ENCODE measurements around the gene SCN4A.
"Not testable (repeated sequence)": the region's sequence is repeated elsewhere in the genome, so short reads cannot be mapped to it uniquely, and the experiment has no call there.

The SCN4A gene

DNA sequence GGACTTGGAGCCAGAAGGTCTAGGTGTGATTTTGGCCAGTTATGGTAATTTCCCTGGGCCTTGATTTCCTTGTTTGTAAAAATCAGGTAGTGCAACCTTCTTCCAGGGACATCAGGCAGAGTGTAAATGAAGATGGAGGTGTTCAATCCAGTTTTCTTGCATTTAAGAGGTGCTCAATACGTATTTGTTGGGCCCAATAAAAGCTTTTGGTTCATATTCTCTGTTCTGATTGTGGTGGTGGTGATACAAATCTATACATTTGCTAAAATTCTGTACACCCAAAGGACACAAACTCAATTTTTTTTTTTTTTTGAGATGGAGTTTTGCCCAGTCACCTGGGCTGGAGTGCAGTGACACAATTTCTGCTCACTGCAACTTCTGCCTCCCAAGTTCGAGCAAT, 46.6 kb downstream of the SCN4A start:
- no peak overlapping the region for H3K4me3 ChIP-seq (ENCODE audit: low read depth, low read length)
- no peaks in the 10 kb centered on the region for H3K27me3 ChIP-seq (ENCODE audit: control insufficient read depth, insufficient read depth, low read length)
- H3K9me3 ChIP-seq (ENCODE audit: control insufficient read depth, insufficient read depth, low read length) = no peaks in the 10 kb centered on the region
- no peak overlapping the region for H3K9ac ChIP-seq (ENCODE audit: low read depth, low read length)
- no peaks in the 10 kb centered on the region for H3K36me3 ChIP-seq (ENCODE audit: control insufficient read depth, insufficient read depth, low read length)
- H3K4me1 ChIP-seq (ENCODE audit: control insufficient read depth, insufficient read depth, low read length) = peaks cover 3% of the 10 kb centered on the region

DNA sequence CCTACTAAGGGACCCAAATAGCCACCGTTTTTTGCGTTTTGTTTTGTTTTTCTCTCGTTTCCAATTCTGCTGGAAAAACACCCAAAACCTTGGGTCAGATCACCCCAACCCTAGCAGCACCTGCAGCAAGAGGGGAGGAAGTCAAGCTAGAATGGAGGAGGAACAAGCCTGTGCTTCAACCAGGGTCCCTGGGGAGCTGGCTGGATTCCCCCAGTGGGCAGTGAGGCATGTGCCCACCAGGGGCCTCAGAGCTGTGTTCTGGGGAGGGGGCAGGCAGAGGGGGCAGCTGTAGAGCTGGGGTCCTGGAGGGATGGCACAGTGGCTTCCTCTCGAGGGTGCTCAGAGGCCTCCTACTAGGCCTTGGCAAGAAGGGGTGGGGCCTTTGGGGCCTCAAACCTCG, 47.1 kb downstream of the SCN4A start:
- Histone ChIP-seq H3K9ac (ENCODE audit: low read depth, low read length) (no peak overlapping the region), H3K4me3 (ENCODE audit: low read depth, low read length) (no peak overlapping the region), H3K27me3 (ENCODE audit: control insufficient read depth, insufficient read depth, low read length) (no peaks in the 10 kb centered on the region), H3K9me3 (ENCODE audit: control insufficient read depth, insufficient read depth, low read length) (no peaks in the 10 kb centered on the region), H3K4me1 (ENCODE audit: control insufficient read depth, insufficient read depth, low read length) (peaks cover under 1% of the 10 kb centered on the region), H3K36me3 (ENCODE audit: control insufficient read depth, insufficient read depth, low read length) (no peaks in the 10 kb centered on the region)

DNA sequence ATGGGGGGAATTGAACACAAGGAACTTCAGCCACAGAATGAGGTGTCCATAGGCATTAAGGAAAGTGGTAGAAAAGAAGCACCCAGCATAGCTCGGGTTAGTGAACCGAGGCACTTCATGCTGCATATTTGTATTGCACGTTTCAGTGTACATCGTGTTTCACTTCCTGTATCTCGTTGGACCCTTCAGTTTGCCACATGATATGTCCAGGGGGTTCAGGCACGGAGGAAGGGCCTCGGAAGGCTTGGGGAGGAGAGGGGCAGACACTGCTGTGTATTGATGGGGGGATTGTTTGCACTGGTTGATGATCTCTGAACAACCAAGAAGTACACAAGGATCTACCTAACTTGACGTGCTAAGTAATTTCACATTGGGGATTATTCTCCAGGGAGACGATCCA, 50.3 kb downstream of the SCN4A start:
- not testable (repeated sequence) for H3K9me3 ChIP-seq (ENCODE audit: control insufficient read depth, insufficient read depth, low read length); H3K9ac ChIP-seq (ENCODE audit: low read depth, low read length); H3K4me1 ChIP-seq (ENCODE audit: control insufficient read depth, insufficient read depth, low read length); H3K36me3 ChIP-seq (ENCODE audit: control insufficient read depth, insufficient read depth, low read length); H3K4me3 ChIP-seq (ENCODE audit: low read depth, low read length); H3K27me3 ChIP-seq (ENCODE audit: control insufficient read depth, insufficient read depth, low read length)

DNA sequence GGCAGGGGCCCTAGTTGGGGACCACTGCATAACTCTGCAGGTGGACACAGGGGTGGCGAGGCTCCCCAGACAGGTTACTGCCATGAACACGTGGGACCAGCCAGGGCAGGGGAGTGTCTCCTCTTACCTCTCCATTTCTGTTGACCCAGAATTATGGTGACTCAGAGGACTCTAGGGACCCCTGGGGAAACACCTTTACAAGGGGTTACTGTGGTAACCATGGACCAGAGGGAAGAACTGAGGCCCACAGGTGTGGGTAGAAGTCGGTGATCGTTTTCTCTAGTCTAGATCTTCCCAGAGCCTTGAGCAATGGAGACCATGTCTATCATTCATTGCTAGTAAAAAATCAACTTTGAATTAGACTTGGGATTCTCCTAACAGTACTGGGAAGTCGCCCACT, 51.9 kb downstream of the SCN4A start:
- not testable (repeated sequence) for H3K36me3 ChIP-seq (ENCODE audit: control insufficient read depth, insufficient read depth, low read length); H3K9ac ChIP-seq (ENCODE audit: low read depth, low read length); H3K9me3 ChIP-seq (ENCODE audit: control insufficient read depth, insufficient read depth, low read length); H3K4me1 ChIP-seq (ENCODE audit: control insufficient read depth, insufficient read depth, low read length); H3K4me3 ChIP-seq (ENCODE audit: low read depth, low read length)
- H3K27me3 ChIP-seq (ENCODE audit: control insufficient read depth, insufficient read depth, low read length) = peaks cover 13% of the 10 kb centered on the region

GRCh38 chr17:63920050-63920449, 52.7 kb downstream of the SCN4A start:
- H3K4me1 ChIP-seq (ENCODE audit: control insufficient read depth, insufficient read depth, low read length) = not testable (repeated sequence)

DNA sequence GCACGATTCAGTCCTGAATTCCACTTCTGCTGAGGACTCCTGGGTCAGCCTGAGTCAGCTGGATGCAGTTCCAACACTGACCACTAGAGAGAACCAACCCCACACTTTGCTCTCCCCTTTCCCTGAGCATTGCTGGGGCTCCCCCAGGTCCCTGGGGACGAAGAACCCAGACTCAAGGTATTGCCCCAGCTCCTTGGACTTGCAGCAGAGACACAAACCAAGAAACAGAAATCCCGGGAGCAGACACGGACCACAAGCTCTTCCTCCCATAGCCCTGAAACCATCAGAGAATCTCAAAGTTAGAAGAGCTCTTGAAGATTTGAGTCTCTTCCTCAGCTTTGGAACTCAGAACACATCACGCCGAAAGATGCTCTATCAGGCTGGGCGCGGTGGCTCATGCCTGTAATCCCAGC, 53.4 kb downstream of the SCN4A start:
- Histone ChIP-seq H3K9ac (ENCODE audit: low read depth, low read length) (no peak overlapping the region), H3K4me1 (ENCODE audit: control insufficient read depth, insufficient read depth, low read length) (no peaks in the 10 kb centered on the region), H3K4me3 (ENCODE audit: low read depth, low read length) (no peak overlapping the region), H3K27me3 (ENCODE audit: control insufficient read depth, insufficient read depth, low read length) (peaks cover 13% of the 10 kb centered on the region), H3K36me3 (ENCODE audit: control insufficient read depth, insufficient read depth, low read length) (peaks cover 2% of the 10 kb centered on the region), H3K9me3 (ENCODE audit: control insufficient read depth, insufficient read depth, low read length) (no peaks in the 10 kb centered on the region)

More at GRCh38 chr17:63920050-63920449, 52.7 kb downstream of the SCN4A start:
- H3K9me3 ChIP-seq (ENCODE audit: control insufficient read depth, insufficient read depth, low read length); H3K9ac ChIP-seq (ENCODE audit: low read depth, low read length); H3K36me3 ChIP-seq (ENCODE audit: control insufficient read depth, insufficient read depth, low read length); H3K4me3 ChIP-seq (ENCODE audit: low read depth, low read length): not testable (repeated sequence)
- peaks cover 13% of the 10 kb centered on the region for H3K27me3 ChIP-seq (ENCODE audit: control insufficient read depth, insufficient read depth, low read length)

DNA sequence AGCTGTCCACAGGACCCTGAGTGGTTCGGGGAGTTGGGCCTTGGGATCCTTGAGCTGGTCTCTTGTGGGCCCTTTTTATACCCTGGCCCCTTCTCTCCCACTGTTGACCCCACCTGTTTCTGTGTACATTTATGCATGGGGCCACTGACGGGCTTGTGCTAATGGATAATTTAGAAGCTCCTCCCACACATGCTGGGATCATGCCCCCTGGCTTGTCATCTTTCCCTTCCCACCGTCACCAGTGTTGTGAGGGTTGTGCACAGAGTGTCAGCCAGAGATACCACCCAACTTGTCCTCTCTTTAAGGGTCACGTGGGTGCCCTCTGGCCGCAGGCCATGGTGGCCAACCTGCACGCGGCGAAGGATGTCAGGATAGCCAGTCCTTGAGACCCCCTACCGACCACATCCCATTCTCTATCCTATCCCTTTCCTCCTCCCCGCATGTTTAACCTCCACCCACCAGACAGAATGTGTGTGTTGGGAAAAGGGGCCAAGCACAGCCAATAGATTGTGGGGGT, 53.9 kb downstream of the SCN4A start, which contains the start of gene GH1:
GH1 (minus strand) TSS at position 51 of the 517 bp plus-strand sequence. CDS start 63 bp downstream, outside the sequence.
- H3K4me1 ChIP-seq (ENCODE audit: control insufficient read depth, insufficient read depth, low read length); H3K9me3 ChIP-seq (ENCODE audit: control insufficient read depth, insufficient read depth, low read length); H3K9ac ChIP-seq (ENCODE audit: low read depth, low read length); H3K36me3 ChIP-seq (ENCODE audit: control insufficient read depth, insufficient read depth, low read length): not testable (repeated sequence)
- H3K27me3 ChIP-seq (ENCODE audit: control insufficient read depth, insufficient read depth, low read length) = peaks cover 13% of the 10 kb centered on the region
- H3K4me3 ChIP-seq (ENCODE audit: low read depth, low read length) = peak within 1 kb of the TSS; percentile 27

DNA sequence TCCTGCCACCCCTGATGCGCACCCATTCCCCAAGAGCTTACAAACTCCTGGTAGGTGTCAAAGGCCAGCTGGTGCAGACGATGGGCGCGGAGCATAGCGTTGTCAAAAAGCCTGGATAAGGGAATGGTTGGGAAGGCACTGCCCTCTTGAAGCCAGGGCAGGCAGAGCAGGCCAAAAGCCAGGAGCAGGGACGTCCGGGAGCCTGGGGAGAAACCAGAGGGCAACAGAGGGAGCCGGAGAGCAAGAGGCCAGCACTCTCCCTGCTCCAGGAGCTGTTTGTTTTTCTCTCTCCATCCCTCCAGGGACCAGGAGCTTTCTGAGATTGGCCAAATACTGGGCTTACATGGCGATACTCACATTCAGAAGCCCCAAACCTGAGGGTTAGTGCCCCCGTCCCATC, 54.4 kb downstream of the SCN4A start:
- H3K36me3 ChIP-seq (ENCODE audit: control insufficient read depth, insufficient read depth, low read length) = peaks cover 2% of the 10 kb centered on the region
- no peaks in the 10 kb centered on the region for H3K9me3 ChIP-seq (ENCODE audit: control insufficient read depth, insufficient read depth, low read length)
- H3K4me3 ChIP-seq (ENCODE audit: low read depth, low read length) = peak overlapping the region; percentile 27
- peaks cover 13% of the 10 kb centered on the region for H3K27me3 ChIP-seq (ENCODE audit: control insufficient read depth, insufficient read depth, low read length)
- H3K9ac ChIP-seq (ENCODE audit: low read depth, low read length) = no peak overlapping the region
- no peaks in the 10 kb centered on the region for H3K4me1 ChIP-seq (ENCODE audit: control insufficient read depth, insufficient read depth, low read length)

DNA sequence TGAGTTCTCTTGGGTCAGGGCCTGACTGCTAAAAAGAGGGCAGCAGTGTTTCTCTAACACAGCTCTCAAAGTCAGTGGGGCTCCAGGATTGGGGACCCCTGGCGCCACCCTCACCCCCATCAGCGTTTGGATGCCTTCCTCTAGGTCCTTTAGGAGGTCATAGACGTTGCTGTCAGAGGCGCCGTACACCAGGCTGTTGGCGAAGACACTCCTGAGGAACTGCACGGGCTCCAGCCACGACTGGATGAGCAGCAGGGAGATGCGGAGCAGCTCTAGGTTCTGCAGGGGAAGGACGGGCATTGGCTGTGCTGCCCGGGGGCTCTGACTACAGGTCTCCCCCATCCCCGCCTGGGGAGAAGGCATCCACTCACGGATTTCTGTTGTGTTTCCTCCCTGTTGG, 55.1 kb downstream of the SCN4A start:
- Histone ChIP-seq H3K9ac (ENCODE audit: low read depth, low read length) (no peak overlapping the region), H3K27me3 (ENCODE audit: control insufficient read depth, insufficient read depth, low read length) (peaks cover 13% of the 10 kb centered on the region), H3K4me1 (ENCODE audit: control insufficient read depth, insufficient read depth, low read length) (no peaks in the 10 kb centered on the region), H3K4me3 (ENCODE audit: low read depth, low read length) (peak overlapping the region; percentile 27), H3K9me3 (ENCODE audit: control insufficient read depth, insufficient read depth, low read length) (no peaks in the 10 kb centered on the region), H3K36me3 (ENCODE audit: control insufficient read depth, insufficient read depth, low read length) (peaks cover 2% of the 10 kb centered on the region)

- not testable (repeated sequence) for H3K9ac ChIP-seq (ENCODE audit: low read depth, low read length); H3K4me1 ChIP-seq (ENCODE audit: control insufficient read depth, insufficient read depth, low read length); H3K4me3 ChIP-seq (ENCODE audit: low read depth, low read length); H3K36me3 ChIP-seq (ENCODE audit: control insufficient read depth, insufficient read depth, low read length); H3K9me3 ChIP-seq (ENCODE audit: control insufficient read depth, insufficient read depth, low read length)
- peaks cover 13% of the 10 kb centered on the region for H3K27me3 ChIP-seq (ENCODE audit: control insufficient read depth, insufficient read depth, low read length)
Measured at GRCh38 chr17:63917206-63917605, 55.5 kb downstream of the SCN4A start.

DNA sequence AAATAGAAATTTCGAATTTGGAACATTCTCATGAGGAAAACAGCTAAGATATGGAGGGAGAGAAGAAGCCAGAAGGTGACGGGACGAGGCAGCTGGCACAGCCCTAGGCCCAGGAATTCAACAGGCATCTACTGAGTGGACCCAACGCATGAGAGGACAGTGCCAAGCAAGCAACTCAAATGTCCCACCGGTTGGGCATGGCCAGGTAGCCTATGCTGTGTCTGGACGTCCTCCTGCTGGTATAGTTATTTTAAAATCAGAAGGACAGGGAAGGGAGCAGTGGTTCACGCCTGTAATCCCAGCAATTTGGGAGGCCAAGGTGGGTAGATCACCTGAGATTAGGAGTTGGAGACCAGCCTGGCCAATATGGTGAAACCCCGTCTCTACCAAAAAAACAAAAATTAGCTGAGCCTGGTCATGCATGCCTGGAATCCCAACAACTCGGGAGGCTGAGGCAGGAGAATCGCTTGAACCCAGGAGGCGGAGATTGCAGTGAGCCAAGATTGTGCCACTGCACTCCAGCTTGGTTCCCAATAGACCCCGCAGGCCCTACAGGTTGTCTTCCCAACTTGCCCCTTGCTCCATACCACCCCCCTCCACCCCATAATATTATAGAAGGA, 56.0 kb downstream of the SCN4A start:
- Histone ChIP-seq H3K27me3 (ENCODE audit: control insufficient read depth, insufficient read depth, low read length) (peaks cover 13% of the 10 kb centered on the region), H3K36me3 (ENCODE audit: control insufficient read depth, insufficient read depth, low read length) (peaks cover 2% of the 10 kb centered on the region), H3K4me3 (ENCODE audit: low read depth, low read length) (no peak overlapping the region), H3K9me3 (ENCODE audit: control insufficient read depth, insufficient read depth, low read length) (no peaks in the 10 kb centered on the region), H3K9ac (ENCODE audit: low read depth, low read length) (no peak overlapping the region), H3K4me1 (ENCODE audit: control insufficient read depth, insufficient read depth, low read length) (no peaks in the 10 kb centered on the region)

DNA sequence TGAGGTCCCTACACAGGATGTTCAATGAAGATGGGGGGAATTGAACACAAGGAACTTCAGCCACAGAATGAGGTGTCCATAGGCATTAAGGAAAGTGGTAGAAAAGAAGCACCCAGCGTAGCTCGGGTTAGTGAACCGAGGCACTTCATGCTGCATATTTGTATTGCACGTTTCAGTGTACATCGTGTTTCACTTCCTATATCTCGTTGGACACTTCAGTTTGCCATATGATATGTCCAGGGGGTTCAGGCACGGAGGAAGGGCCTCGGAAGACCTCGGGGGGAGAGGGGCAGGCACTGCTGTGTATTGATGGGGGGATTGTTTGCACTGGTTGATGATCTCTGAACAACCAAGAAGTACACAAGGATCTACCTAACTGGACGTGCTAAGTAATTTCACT, 57.0 kb downstream of the SCN4A start:
- H3K9me3 ChIP-seq (ENCODE audit: control insufficient read depth, insufficient read depth, low read length) = not testable (repeated sequence)

More for the DNA sequence above, 57.0 kb downstream of the SCN4A start:
- H3K4me3 ChIP-seq (ENCODE audit: low read depth, low read length); H3K36me3 ChIP-seq (ENCODE audit: control insufficient read depth, insufficient read depth, low read length); H3K4me1 ChIP-seq (ENCODE audit: control insufficient read depth, insufficient read depth, low read length); H3K9ac ChIP-seq (ENCODE audit: low read depth, low read length): not testable (repeated sequence)
- peaks cover 13% of the 10 kb centered on the region for H3K27me3 ChIP-seq (ENCODE audit: control insufficient read depth, insufficient read depth, low read length)
